NCI-H69 (cell line): ENCODE data around the gene PDE4D.

Experiments
- DNase-seq: peaks from one replicate; lab custom pipeline; 2025; lab: John Stamatoyannopoulos, UW

Gene PDE4D

GRCh38 chr5:59137846-59138245 is 755.7 kb downstream of the PDE4D start:
- DNase-seq = peak; percentile 52

- no peak for DNase-seq
These were observed 757.0 kb downstream of the PDE4D start for GRCh38 chr5:59136549-59136948.

- no peak for DNase-seq
These were observed 758.9 kb downstream of the PDE4D start for GRCh38 chr5:59134471-59135163.

- DNase-seq = peak; percentile 58
These were observed 759.7 kb downstream of the PDE4D start for GRCh38 chr5:59133764-59134261.

- no peak for DNase-seq
These were observed 761.4 kb downstream of the PDE4D start for GRCh38 chr5:59132131-59132530.

GRCh38 chr5:59130431-59130830 is 763.1 kb downstream of the PDE4D start:
- DNase-seq = no peak

- no peak for DNase-seq
These were observed 764.8 kb downstream of the PDE4D start for GRCh38 chr5:59128646-59129290.

- DNase-seq = no peak
These were observed 766.6 kb downstream of the PDE4D start for GRCh38 chr5:59126708-59127573.

GRCh38 chr5:59126016-59126707 is 767.4 kb downstream of the PDE4D start:
- DNase-seq = no peak

- peak; percentile 85 for DNase-seq
These were observed 768.2 kb downstream of the PDE4D start for GRCh38 chr5:59125011-59125961.

- peak; percentile 20 for DNase-seq
These were observed 769.6 kb downstream of the PDE4D start for GRCh38 chr5:59123595-59124561.

- DNase-seq = no peak
These were observed 774.0 kb downstream of the PDE4D start for GRCh38 chr5:59119480-59119879.

- DNase-seq = no peak
These were observed 776.2 kb downstream of the PDE4D start for GRCh38 chr5:59117320-59117719.

GRCh38 chr5:59116231-59116865 is 777.2 kb downstream of the PDE4D start:
- no peak for DNase-seq

- DNase-seq = no peak
These were observed 778.2 kb downstream of the PDE4D start for GRCh38 chr5:59115345-59115744.

- no peak for DNase-seq
These were observed 784.1 kb downstream of the PDE4D start for GRCh38 chr5:59109383-59109782.

- DNase-seq = peak; percentile 53
These were observed 785.8 kb downstream of the PDE4D start for GRCh38 chr5:59107692-59108091.

GRCh38 chr5:59104400-59105127 is 789.0 kb downstream of the PDE4D start:
- DNase-seq = peak; percentile 76
